IMR-90 (cell line): ENCODE data around the gene EIF5A2. TPM values are rescaled to one million over a fixed set of nuclear protein-coding genes. Genes with fewer than 3 reads are reported as not detected.

Experiments
- ATAC-seq: fragments of 200-7000 bp; cut with Tn5 transposase; 2 replicates; pipeline ENCODE4 v1.9.1; 2020; ENCODE audit warnings: low read depth, mild to moderate bottlenecking, moderate library complexity
- BruUV-seq: library from RNA; stranded (reverse); fragments of 400-500 nt; replicated peaks from 2 replicates; lab custom pipeline; 2021; lab: Mats Ljungman, UMichigan
- CTCF ChIA-PET: fragments of 300-600 bp; formaldehyde crosslinking; extraction: SDS; loops from one replicate; lab custom pipeline; 2021; ENCODE audit warnings: antibody characterized with exemption; lab: Yijun Ruan, JAX
- POLR2A ChIA-PET: fragments of 300-600 bp; sonication (Branson Sonifier 250); formaldehyde crosslinking; loops from one replicate; lab custom pipeline; 2022; ENCODE audit warnings: antibody characterized with exemption; ENCODE audit not compliant: unreplicated experiment; lab: Charles Lee
- DNase-seq: peaks from one replicate; pipeline ENCODE4 v3.0.0; 2013
- H2AFZ ChIP-seq: replicated peaks from 2 replicates; pipeline ENCODE3; 2013; ENCODE audit warnings: low read length, mild to moderate bottlenecking; ENCODE audit not compliant: poor library complexity
- H2AK5ac ChIP-seq: 2 replicates; pipeline ENCODE4 v1.6.1; 2013; ENCODE audit warnings: low read depth, low read length, inconsistent platforms
- H2AK9ac ChIP-seq: replicated peaks from 2 replicates; pipeline ENCODE3; 2013; ENCODE audit warnings: mild to moderate bottlenecking, low read depth, low read length, moderate library complexity; ENCODE audit not compliant: poor library complexity
- H2BK120ac ChIP-seq: 2 replicates; pipeline ENCODE4 v1.6.1; 2013; ENCODE audit warnings: low read depth, low read length, inconsistent platforms
- H2BK15ac ChIP-seq: 3 replicates; pipeline ENCODE4 v1.6.1; 2013; ENCODE audit warnings: low read depth, low read length, inconsistent platforms
- H2BK20ac ChIP-seq: 2 replicates; pipeline ENCODE4 v1.6.1; 2013; ENCODE audit warnings: low read depth, mild to moderate bottlenecking, inconsistent platforms, low read length, moderate library complexity
- H2BK5ac ChIP-seq: 2 replicates; pipeline ENCODE4 v1.6.1; 2013; ENCODE audit warnings: mild to moderate bottlenecking, low read depth, low read length, inconsistent platforms; ENCODE audit not compliant: poor library complexity, severe bottlenecking
- H3K14ac ChIP-seq: replicated peaks from 2 replicates; pipeline ENCODE4 v1.6.1; 2013; ENCODE audit warnings: low read depth, low read length, inconsistent platforms
- H3K18ac ChIP-seq: 2 replicates; pipeline ENCODE4 v1.6.1; 2013; ENCODE audit warnings: low read depth, low read length, control low read depth
- H3K23ac ChIP-seq: 2 replicates; pipeline ENCODE4 v1.6.1; 2013; ENCODE audit warnings: low read depth, low read length, inconsistent platforms
- H3K27ac ChIP-seq: 2 replicates; pipeline ENCODE4 v1.5.1; 2013; ENCODE audit warnings: mild to moderate bottlenecking, control low read depth, low read length; ENCODE audit not compliant: insufficient read depth
- H3K27me3 ChIP-seq: 2 replicates; pipeline ENCODE4 v1.6.1; 2013; ENCODE audit warnings: low read length; ENCODE audit not compliant: control insufficient read depth, insufficient read depth
- H3K36me3 ChIP-seq: 2 replicates; pipeline ENCODE4 v1.6.1; 2013; ENCODE audit warnings: low read length, mixed read lengths; ENCODE audit not compliant: control insufficient read depth, insufficient read depth
- H3K4ac ChIP-seq: 2 replicates; pipeline ENCODE4 v1.6.1; 2013; ENCODE audit warnings: low read depth, low read length, inconsistent platforms
- H3K4me1 ChIP-seq: 2 replicates; pipeline ENCODE4 v1.6.1; 2013; ENCODE audit warnings: low read length, mixed read lengths; ENCODE audit not compliant: control insufficient read depth, insufficient read depth
- H3K4me2 ChIP-seq: 2 replicates; pipeline ENCODE4 v1.6.1; 2013; ENCODE audit warnings: low read depth, mild to moderate bottlenecking, control low read depth, low read length, moderate library complexity
- H3K4me3 ChIP-seq: 2 replicates; pipeline ENCODE4 v1.5.1; 2013; ENCODE audit warnings: low read depth, mild to moderate bottlenecking, control low read depth, low read length, moderate library complexity; ENCODE audit not compliant: insufficient read depth
- H3K56ac ChIP-seq: 2 replicates; pipeline ENCODE4 v1.6.1; 2013; ENCODE audit warnings: low read length, inconsistent platforms; ENCODE audit not compliant: insufficient read depth; ENCODE audit errors: extremely low read depth
- H3K79me1 ChIP-seq, 2 experiments: 2 replicates each; pipeline ENCODE4 v1.6.1; 2013; ENCODE audit warnings: low read length in 2 of 2, inconsistent platforms in 1 of 2, low read depth in 1 of 2
- H3K9ac ChIP-seq: 2 replicates; pipeline ENCODE4 v1.6.1; 2013; ENCODE audit warnings: low read depth, low read length, control low read depth
- H3K9me1 ChIP-seq: 2 replicates; pipeline ENCODE4 v1.6.1; 2013; ENCODE audit warnings: low read length, inconsistent platforms; ENCODE audit not compliant: insufficient read depth
- H3K9me3 ChIP-seq: 2 replicates; pipeline ENCODE4 v1.6.1; 2013; ENCODE audit warnings: low read length; ENCODE audit not compliant: control insufficient read depth, insufficient read depth
- H4K20me1 ChIP-seq: 2 replicates; pipeline ENCODE4 v1.6.1; 2013; ENCODE audit warnings: low read length, inconsistent platforms; ENCODE audit not compliant: insufficient read depth
- H4K5ac ChIP-seq: 2 replicates; pipeline ENCODE4 v1.6.1; 2013; ENCODE audit warnings: mild to moderate bottlenecking, low read depth, low read length, control low read depth
- H4K8ac ChIP-seq, 2 experiments: 2 replicates each; pipeline ENCODE4 v1.6.1; 2013; ENCODE audit warnings: low read depth in 2 of 2, low read length in 2 of 2, control low read depth in 1 of 2, inconsistent platforms in 1 of 2
- H4K91ac ChIP-seq: 2 replicates; pipeline ENCODE4 v1.6.1; 2013; ENCODE audit warnings: low read depth, low read length, inconsistent platforms; ENCODE audit not compliant: insufficient read depth
- BHLHE40 ChIP-seq: fragments of 150-350 bp; IDR thresholded peaks from 2 replicates; pipeline ENCODE4 v1.6.1; 2016; ENCODE audit warnings: mild to moderate bottlenecking, low read depth, low read length
- CEBPB ChIP-seq: IDR thresholded peaks from 2 replicates; pipeline ENCODE4 v1.6.1; 2012; ENCODE audit warnings: low read depth, low read length, improper control_type of control experiment
- FOS ChIP-seq: fragments of 150-350 bp; IDR thresholded peaks from 2 replicates; pipeline ENCODE4 v1.6.1; 2016; ENCODE audit warnings: low read depth, low read length
- MXI1 ChIP-seq: IDR thresholded peaks from 2 replicates; pipeline ENCODE4 v1.6.1; 2012; ENCODE audit warnings: low read depth, mild to moderate bottlenecking, low read length, moderate library complexity, borderline replicate concordance
- NFE2L2 ChIP-seq: fragments of 150-350 bp; IDR thresholded peaks from 2 replicates; pipeline ENCODE4 v1.6.1; 2016; ENCODE audit warnings: low read depth, mild to moderate bottlenecking, low read length
- POLR2A ChIP-seq: IDR thresholded peaks from 2 replicates; pipeline ENCODE4 v1.6.1; 2012; ENCODE audit warnings: mild to moderate bottlenecking, low read depth, low read length
- RAD21 ChIP-seq: IDR thresholded peaks from 2 replicates; pipeline ENCODE4 v1.6.1; 2012; ENCODE audit warnings: low read length, improper control_type of control experiment
- RFX5 ChIP-seq: IDR thresholded peaks from 2 replicates; pipeline ENCODE4 v1.8.0; 2012; ENCODE audit warnings: low read depth, mild to moderate bottlenecking, low read length, moderate library complexity
- SMC3 ChIP-seq: fragments of 150-350 bp; IDR thresholded peaks from 2 replicates; pipeline ENCODE4 v1.6.1; 2016; ENCODE audit warnings: low read depth, mild to moderate bottlenecking, antibody characterized with exemption, low read length, moderate library complexity
- WGBS, 2 experiments: methylation state at CpG; one replicate each; pipeline versions ENCODE4 v1.1.5 to v1.1.7; 2013; ENCODE audit warnings: missing lambda C conversion rate in 2 of 2; ENCODE audit not compliant: insufficient read length in 1 of 2; ENCODE audit errors: extremely low coverage in 2 of 2; 5-methylcytosine and 5-hydroxymethylcytosine counted together
- dilution Hi-C: fragments of 300-500 bp; cut with HindIII; formaldehyde crosslinking; loops from one replicate; pipeline ENCODE4 v1.14.3; 2018; ENCODE audit warnings: low sequenced_read_pairs; ENCODE audit not compliant: unreplicated experiment
- in situ Hi-C: fragments of 300-500 bp; cut with MboI; formaldehyde crosslinking; loops from 3 replicates; pipeline ENCODE4 v1.14.3; 2019; ENCODE audit warnings: low sequenced_read_pairs, inconsistent platforms, mixed read lengths
- intact Hi-C: fragments of 100-400 bp; cut with micrococcal nuclease; formaldehyde crosslinking; loops from 2 replicates; pipeline ENCODE4 v1.10.0; 2022
- polyA plus RNA-seq, 3 experiments: library from polyadenylated mRNA; depleted of rRNA; stranded (reverse); fragments of >200 nt; gene quantifications; 2 replicates each; pipeline ENCODE4 v1.2.3, GENCODE V29; 2012; ENCODE audit warnings: low replicate concordance in 1 of 3
- total RNA-seq: library from RNA; depleted of rRNA; stranded (reverse); fragments of >200 nt; gene quantifications from 2 replicates; pipeline ENCODE4 v1.2.3, GENCODE V29; 2012
- TF ChIP-seq, protein P1 (sequence below): fragments of 150-350 bp; IDR thresholded peaks from 2 replicates; pipeline ENCODE4 v1.6.1; 2017; ENCODE audit warnings: mild to moderate bottlenecking, antibody characterized with exemption, low read length, low read depth
- TF ChIP-seq, protein P2 (sequence below): conservative IDR thresholded peaks from 2 replicates; pipeline ENCODE4 v1.5.1; 2012; ENCODE audit warnings: mild to moderate bottlenecking, low read depth, low read length, improper control_type of control experiment

Gene EIF5A2
- total and polyA plus RNA-seq, 2 of the 4 experiments (the other 2 are of a cell fraction), result 7.7 to 7.8 TPM

DNA sequence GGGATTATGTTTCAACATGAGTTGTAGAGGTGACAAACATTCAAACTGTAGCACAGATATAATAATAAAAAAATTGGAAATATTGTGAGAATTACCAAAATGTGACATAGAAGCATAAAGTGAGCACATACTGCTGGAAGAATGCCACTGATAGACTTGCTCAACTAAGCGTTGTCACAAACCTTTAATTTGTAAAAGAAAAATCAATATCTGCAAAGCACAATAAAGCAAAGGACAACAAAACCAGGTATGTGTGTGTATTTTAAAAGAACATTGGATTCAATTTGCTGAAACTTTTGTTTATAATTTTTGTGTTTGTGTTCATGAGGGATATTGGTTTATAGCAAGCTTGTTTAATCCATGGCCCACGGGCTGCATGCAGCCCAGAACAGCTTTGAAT is 40.8 kb upstream of the EIF5A2 start:
- intact Hi-C loops, result no loop called here
- no peak overlapping the region for H3K23ac ChIP-seq

More for the DNA sequence above, 40.8 kb upstream of the EIF5A2 start:
- H3K56ac ChIP-seq, result no peak overlapping the region
- H4K5ac ChIP-seq, result no peak overlapping the region
- H3K9me3 ChIP-seq, result 0 out of 2 replicates have a peak, but pooled peaks cover 3% of the 10 kb centered on the region
- dilution Hi-C loops (no loop called here), in situ Hi-C loops (no loop called here)
- no peak overlapping the region for H4K91ac ChIP-seq
- H3K4ac ChIP-seq, result no peak overlapping the region
- 57% methylated on average over 1 of the region's 2 CpGs; no CpG with 5 or more reads in 1 of the 2 experiments for WGBS, 2 experiments
- CTCF ChIA-PET, result no interaction called here
- H3K14ac ChIP-seq, result no peak overlapping the region
- DNase-seq (no peak), ATAC-seq (no peak)
- no peak overlapping the region for H2AK9ac ChIP-seq
- no peaks in the 10 kb centered on the region for H4K20me1 ChIP-seq
- no peak overlapping the region for H3K9ac ChIP-seq
- no peak overlapping the region for H2AK5ac ChIP-seq
- BruUV-seq, result no TSS peak
- H3K4me3 ChIP-seq, result no peak overlapping the region
- TF ChIP-seq CEBPB (no peak), NFE2L2 (no peak), FOS (no peak), MXI1 (no peak), SMC3 (no peak), POLR2A (no peak), RFX5 (no peak), RAD21 (no peak), BHLHE40 (no peak)
- TF ChIP-seq, protein P1, sequence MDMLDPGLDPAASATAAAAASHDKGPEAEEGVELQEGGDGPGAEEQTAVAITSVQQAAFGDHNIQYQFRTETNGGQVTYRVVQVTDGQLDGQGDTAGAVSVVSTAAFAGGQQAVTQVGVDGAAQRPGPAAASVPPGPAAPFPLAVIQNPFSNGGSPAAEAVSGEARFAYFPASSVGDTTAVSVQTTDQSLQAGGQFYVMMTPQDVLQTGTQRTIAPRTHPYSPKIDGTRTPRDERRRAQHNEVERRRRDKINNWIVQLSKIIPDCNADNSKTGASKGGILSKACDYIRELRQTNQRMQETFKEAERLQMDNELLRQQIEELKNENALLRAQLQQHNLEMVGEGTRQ, result no peak
- TF ChIP-seq, protein P2, sequence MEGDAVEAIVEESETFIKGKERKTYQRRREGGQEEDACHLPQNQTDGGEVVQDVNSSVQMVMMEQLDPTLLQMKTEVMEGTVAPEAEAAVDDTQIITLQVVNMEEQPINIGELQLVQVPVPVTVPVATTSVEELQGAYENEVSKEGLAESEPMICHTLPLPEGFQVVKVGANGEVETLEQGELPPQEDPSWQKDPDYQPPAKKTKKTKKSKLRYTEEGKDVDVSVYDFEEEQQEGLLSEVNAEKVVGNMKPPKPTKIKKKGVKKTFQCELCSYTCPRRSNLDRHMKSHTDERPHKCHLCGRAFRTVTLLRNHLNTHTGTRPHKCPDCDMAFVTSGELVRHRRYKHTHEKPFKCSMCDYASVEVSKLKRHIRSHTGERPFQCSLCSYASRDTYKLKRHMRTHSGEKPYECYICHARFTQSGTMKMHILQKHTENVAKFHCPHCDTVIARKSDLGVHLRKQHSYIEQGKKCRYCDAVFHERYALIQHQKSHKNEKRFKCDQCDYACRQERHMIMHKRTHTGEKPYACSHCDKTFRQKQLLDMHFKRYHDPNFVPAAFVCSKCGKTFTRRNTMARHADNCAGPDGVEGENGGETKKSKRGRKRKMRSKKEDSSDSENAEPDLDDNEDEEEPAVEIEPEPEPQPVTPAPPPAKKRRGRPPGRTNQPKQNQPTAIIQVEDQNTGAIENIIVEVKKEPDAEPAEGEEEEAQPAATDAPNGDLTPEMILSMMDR, result no peak
- H3K27ac ChIP-seq, result no peak overlapping the region
- POLR2A ChIA-PET, result no interaction called here
- H3K79me1 ChIP-seq, result no peaks in the 10 kb centered on the region
- no peak overlapping the region for H2AFZ ChIP-seq
- no peak overlapping the region for H2BK20ac ChIP-seq
- H3K18ac ChIP-seq, result no peak overlapping the region
- no peak overlapping the region for H4K8ac ChIP-seq
- no peak overlapping the region for H2BK15ac ChIP-seq
- peaks cover 13% of the 10 kb centered on the region for H3K27me3 ChIP-seq
- H3K9me1 ChIP-seq, result no peaks in the 10 kb centered on the region
- H3K4me1 ChIP-seq, result no peaks in the 10 kb centered on the region
- H3K4me2 ChIP-seq, result no peak overlapping the region
- no peak overlapping the region for H2BK120ac ChIP-seq
- no peak overlapping the region for H2BK5ac ChIP-seq
- H3K36me3 ChIP-seq, result no peaks in the 10 kb centered on the region
